Kidney (tissue), 14 donors: ENCODE results near the gene KCNQ2. TPM values are rescaled to one million over a fixed set of nuclear protein-coding genes. Genes with fewer than 3 reads are reported as not detected.

Experiments used
- DNase-seq, 5 donors: peaks; one replicate each; pipeline ENCODE4 v3.0.0-alpha.2; 2013 to 2020
- FAIRE-seq: peaks from 2 replicates; lab custom pipeline; 2012; peaks lifted over from hg19 to GRCh38; lab: Jason Lieb, UNC
- H3K27ac ChIP-seq, 2 donors: one replicate each; pipeline ENCODE4 v1.7.0; 2013; ENCODE audit warnings: low read depth in 2 of 2, low read length in 2 of 2, inconsistent platforms in 1 of 2
- H3K27me3 ChIP-seq: one replicate; pipeline ENCODE4 v1.7.1; 2013; ENCODE audit warnings: low read length, inconsistent platforms; ENCODE audit not compliant: control insufficient read depth, insufficient read depth
- H3K36me3 ChIP-seq, 3 donors: one replicate each; pipeline versions ENCODE4 v1.7.0 to v1.7.1; 2013; ENCODE audit warnings: low read length in 3 of 3, control low read depth in 1 of 3, inconsistent platforms in 1 of 3; ENCODE audit not compliant: insufficient read depth in 3 of 3, control insufficient read depth in 2 of 3
- H3K4me1 ChIP-seq, 3 donors: one replicate each; pipeline versions ENCODE4 v1.7.0 to v1.7.1; 2013; ENCODE audit warnings: low read length in 3 of 3, inconsistent platforms in 1 of 3, low read depth in 1 of 3; ENCODE audit not compliant: control insufficient read depth in 2 of 3, insufficient read depth in 2 of 3
- H3K4me3 ChIP-seq, 3 donors: one replicate each; pipeline versions ENCODE4 v1.7.0 to v1.8.1; 2013; ENCODE audit warnings: low read length in 3 of 3, control low read depth in 1 of 3, inconsistent platforms in 1 of 3
- H3K9ac ChIP-seq, 3 donors: one replicate each; pipeline versions ENCODE4 v1.7.0 to v1.7.1; 2013; ENCODE audit warnings: low read length in 3 of 3, control low read depth in 1 of 3, inconsistent platforms in 1 of 3
- H3K9me3 ChIP-seq, 3 donors: one replicate each; pipeline versions ENCODE4 v1.7.0 to v1.7.1; 2013; ENCODE audit warnings: low read length in 3 of 3, control low read depth in 1 of 3, inconsistent platforms in 1 of 3; ENCODE audit not compliant: control insufficient read depth in 2 of 3, insufficient read depth in 1 of 3
- intact Hi-C: fragments of 100-400 bp; cut with DNase I; formaldehyde crosslinking; loops from one replicate; pipeline ENCODE4 v1.11.1; 2022
- polyA plus RNA-seq: library from polyadenylated mRNA; stranded (reverse); fragments of 350-450 nt; fragmentation: Illumina TruSeq; extraction: RNeasy Lipid Tissue Mini Kit (QIAGEN cat#74804); gene quantifications from one replicate; pipeline ENCODE4 v1.2.3, GENCODE V29; 2014; ENCODE audit warnings: low read depth, low replicate concordance; ENCODE audit not compliant: insufficient read depth
- total RNA-seq: library from RNA; stranded (reverse); fragmentation: NEBNext Ultra II Directional; extraction: Animal tissue kit (Norgen Biotek cat#: 25700); gene quantifications from one replicate; pipeline ENCODE4 v1.2.1, GENCODE V29; 2021
- TF ChIP-seq, protein P1 (sequence below): IDR thresholded peaks from 3 replicates; pipeline ENCODE4 v1.5.1; 2012; ENCODE audit warnings: mild to moderate bottlenecking, moderate library complexity, borderline replicate concordance; ENCODE audit not compliant: insufficient read depth; ENCODE audit errors: extremely low read depth
- donor health status: control.
- donor health status: control.
- donor health status: control.
- donor health status: control.
- donor health status: control.
- donor health status: DM: yes; HTN: yes; CAD: no.
- donor health status: Normal renal cell carcinoma (clear cell type).

KCNQ2 gene
- total and polyA plus RNA-seq, 2 donors from 2014 or later, result 2.2 TPM; not detected in 1

DNA sequence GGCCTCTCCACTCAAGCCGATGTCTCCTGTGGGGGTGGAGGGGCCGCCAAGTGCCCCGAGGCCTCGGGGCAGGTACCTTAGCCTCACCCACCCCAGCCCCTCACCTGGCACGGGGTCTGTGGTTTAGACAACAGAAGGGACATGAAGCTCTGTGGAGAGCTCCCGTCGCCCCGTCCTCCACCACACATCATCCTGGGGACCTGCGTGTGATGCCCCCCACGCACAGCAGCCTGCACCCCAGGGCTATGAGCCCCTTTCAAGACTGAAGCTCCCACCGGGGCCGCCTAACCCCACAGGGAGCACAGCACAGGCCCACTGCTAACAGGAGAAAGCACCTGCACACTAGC, 8.2 kb downstream of the KCNQ2 start:
- Histone ChIP-seq H3K9ac (no peak overlapping the region), H3K36me3 (no peaks in the 10 kb centered on the region), H3K27ac (no peak overlapping the region), H3K9me3 (no peaks in the 10 kb centered on the region), H3K27me3 (no peaks in the 10 kb centered on the region), H3K4me3 (no peak overlapping the region), H3K4me1 (no peaks in the 10 kb centered on the region)
- TF ChIP-seq, protein P1, sequence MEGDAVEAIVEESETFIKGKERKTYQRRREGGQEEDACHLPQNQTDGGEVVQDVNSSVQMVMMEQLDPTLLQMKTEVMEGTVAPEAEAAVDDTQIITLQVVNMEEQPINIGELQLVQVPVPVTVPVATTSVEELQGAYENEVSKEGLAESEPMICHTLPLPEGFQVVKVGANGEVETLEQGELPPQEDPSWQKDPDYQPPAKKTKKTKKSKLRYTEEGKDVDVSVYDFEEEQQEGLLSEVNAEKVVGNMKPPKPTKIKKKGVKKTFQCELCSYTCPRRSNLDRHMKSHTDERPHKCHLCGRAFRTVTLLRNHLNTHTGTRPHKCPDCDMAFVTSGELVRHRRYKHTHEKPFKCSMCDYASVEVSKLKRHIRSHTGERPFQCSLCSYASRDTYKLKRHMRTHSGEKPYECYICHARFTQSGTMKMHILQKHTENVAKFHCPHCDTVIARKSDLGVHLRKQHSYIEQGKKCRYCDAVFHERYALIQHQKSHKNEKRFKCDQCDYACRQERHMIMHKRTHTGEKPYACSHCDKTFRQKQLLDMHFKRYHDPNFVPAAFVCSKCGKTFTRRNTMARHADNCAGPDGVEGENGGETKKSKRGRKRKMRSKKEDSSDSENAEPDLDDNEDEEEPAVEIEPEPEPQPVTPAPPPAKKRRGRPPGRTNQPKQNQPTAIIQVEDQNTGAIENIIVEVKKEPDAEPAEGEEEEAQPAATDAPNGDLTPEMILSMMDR, result no peak
- intact Hi-C loops, result no loop called here
- FAIRE-seq (no peak), DNase-seq (no peak)

GRCh38 chr20:63463400-63464288, 8.8 kb downstream of the KCNQ2 start:
- DNase-seq, result no peak

DNA sequence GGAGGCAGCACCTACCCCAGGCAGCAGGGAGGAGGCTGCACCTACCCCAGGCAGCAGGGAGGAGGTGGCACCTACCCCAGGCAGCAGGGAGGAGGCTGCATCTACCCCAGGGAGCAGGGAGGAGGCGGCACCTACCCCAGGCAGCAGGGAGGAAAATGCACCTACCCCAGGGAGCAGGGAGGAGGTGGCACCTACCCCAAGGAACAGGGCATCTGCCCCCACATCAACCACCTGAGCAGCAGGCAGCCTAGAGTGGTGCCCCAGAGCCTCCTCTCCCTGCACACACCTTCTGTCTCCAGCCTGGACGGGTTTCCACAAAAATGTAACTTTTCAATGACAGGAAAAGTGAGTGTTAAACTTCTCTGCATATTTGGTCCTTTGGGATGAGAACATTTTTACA, 10.2 kb downstream of the KCNQ2 start:
- Histone ChIP-seq H3K36me3 (no peaks in the 10 kb centered on the region), H3K9ac (no peak overlapping the region), H3K4me1 (no peaks in the 10 kb centered on the region), H3K9me3 (no peaks in the 10 kb centered on the region), H3K27me3 (no peaks in the 10 kb centered on the region), H3K27ac (no peak overlapping the region), H3K4me3 (no peak overlapping the region)
- FAIRE-seq (no peak), DNase-seq (no peak)
- TF ChIP-seq, protein P1, result no peak
- intact Hi-C loops, result no loop called here

More at GRCh38 chr20:63463400-63464288, 8.8 kb downstream of the KCNQ2 start:
- H3K27ac ChIP-seq, result no peak overlapping the region
- no peaks in the 10 kb centered on the region for H3K4me1 ChIP-seq
- no peaks in the 10 kb centered on the region for H3K27me3 ChIP-seq
- H3K9ac ChIP-seq, result no peak overlapping the region
- H3K36me3 ChIP-seq, result no peaks in the 10 kb centered on the region
- no peak overlapping the region for H3K4me3 ChIP-seq
- TF ChIP-seq, protein P1, result no peak
- FAIRE-seq, result no peak
- intact Hi-C loops, result no loop called here
- no peaks in the 10 kb centered on the region for H3K9me3 ChIP-seq
